Measurements from ENCODE around the gene GKN2.

The GKN2 gene, protein sequence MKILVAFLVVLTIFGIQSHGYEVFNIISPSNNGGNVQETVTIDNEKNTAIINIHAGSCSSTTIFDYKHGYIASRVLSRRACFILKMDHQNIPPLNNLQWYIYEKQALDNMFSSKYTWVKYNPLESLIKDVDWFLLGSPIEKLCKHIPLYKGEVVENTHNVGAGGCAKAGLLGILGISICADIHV

DNA sequence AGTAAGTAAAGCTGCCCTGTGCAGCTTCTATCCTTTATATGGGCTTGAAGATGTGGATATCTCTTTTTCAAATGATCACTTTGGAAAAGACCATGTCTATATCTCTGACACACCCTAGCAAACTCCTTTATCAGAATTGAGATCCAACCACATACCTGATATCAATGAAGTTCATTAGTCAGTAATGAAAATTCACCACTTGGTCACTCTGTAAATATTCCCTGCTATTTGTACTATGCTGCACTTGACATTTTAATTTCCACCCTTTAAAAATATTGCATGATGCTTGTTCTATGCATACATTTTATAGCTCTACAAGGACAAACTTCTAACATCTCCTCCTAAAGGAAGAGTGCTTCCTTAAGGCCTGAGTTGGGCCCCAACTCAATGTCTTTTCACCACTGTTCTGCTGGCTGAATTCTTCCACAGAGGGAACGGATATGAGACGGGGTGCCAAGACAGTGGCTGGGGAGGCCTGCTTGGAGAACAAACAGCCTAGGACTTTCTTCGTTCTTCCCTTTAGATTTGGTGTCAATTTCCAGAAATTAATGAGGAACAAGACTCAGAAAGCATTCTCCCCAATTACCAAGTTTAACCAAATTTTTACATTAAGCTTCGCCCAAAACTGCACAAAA is at the start of gene GKN2:
GKN2 (minus strand) TSS at position 7 of the 635 bp plus-strand sequence. CDS start 32 bp downstream, outside the sequence.
- no peak for DNase-seq (ENCODE audit: low spot score)

DNA sequence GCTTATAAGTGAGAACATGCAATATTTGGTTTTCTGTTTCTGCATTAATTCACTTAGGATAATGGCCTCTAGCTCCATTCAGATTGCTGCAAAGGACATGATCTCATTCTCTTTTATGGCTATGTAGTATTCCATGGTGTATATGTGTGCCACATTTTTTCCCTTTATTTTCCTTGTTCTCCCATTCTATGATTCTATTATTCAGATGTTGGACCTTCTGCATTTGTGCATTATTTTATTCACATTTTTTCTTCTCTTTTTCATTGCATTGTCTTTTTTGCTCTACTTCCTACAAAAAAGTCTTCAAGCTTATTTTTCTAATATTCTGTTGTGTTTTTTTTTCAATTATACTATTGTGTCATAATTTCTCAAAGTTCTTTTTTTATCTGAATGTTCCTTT is 49.2 kb upstream of the GKN2 start:
- DNase-seq (ENCODE audit: low spot score), result no peak

GRCh38 chr2:68997401-68997800 is 44.7 kb upstream of the GKN2 start:
- DNase-seq (ENCODE audit: low spot score), result no peak

DNA sequence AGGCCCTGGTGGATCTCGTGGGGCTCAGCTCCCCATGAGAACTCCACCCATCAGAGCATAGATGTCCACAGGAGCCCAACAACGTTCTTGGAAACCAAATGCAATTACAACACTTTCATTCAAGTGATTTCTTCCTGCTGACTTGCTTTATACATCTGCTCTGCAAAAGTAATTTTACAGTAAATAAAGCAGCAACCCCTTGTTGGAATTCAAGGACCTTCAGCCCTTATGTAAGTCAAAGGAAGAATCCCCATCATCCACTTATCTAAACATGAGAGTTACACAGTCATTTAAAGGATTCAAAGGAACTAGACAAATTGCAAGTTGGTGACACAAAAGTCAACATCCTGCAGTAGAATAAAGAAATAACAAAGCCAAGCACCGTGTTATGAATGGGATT is 43.2 kb upstream of the GKN2 start:
- no peak for DNase-seq (ENCODE audit: low spot score)

GRCh38 chr2:68994864-68995263 is 42.2 kb upstream of the GKN2 start:
- no peak for DNase-seq (ENCODE audit: low spot score)

GRCh38 chr2:68993660-68994059 is 41.0 kb upstream of the GKN2 start:
- DNase-seq (ENCODE audit: low spot score), result no peak

DNA sequence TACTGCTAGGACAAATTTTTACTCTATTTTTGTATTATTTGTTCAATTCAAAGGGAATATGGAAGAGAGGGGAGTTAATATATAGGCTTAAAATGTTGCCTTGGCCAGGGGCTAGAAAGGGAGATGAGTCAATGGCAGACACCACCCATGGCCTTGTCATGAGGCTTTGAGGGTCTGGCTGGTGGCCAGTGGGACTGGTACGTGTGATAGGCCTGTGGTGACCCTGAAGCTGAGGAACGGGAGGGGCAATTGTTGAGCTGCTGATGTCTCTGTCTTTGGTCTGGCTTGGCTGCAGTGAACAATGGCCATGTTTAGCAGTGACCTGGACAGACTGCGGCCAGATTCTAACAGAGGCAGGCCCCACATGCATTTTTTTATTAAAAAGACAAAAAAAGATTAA is 40.2 kb upstream of the GKN2 start:
- DNase-seq (ENCODE audit: low spot score), result no peak

DNA sequence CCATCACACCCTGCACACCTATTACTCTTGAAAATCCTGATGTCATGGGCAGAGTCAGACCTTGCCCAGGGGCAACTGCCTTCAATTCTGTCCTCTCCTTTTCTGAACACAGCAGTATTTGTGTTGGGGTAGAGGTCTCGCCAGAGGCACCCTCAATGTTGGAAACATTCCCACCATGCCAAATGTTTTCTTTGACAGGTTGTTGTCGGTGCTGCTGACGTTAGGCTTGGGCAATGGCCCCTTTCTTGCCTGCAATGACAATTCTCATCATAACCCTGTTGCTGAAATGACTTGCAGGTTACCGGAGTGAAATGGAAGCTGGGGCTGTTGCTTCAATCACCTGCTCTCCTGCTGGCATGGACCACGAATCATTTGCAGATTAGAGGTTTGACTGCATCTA is 39.6 kb upstream of the GKN2 start:
- DNase-seq (ENCODE audit: low spot score), result no peak

- no peak for DNase-seq (ENCODE audit: low spot score)
These were observed 36.3 kb upstream of the GKN2 start for GRCh38 chr2:68989035-68989434.

DNA sequence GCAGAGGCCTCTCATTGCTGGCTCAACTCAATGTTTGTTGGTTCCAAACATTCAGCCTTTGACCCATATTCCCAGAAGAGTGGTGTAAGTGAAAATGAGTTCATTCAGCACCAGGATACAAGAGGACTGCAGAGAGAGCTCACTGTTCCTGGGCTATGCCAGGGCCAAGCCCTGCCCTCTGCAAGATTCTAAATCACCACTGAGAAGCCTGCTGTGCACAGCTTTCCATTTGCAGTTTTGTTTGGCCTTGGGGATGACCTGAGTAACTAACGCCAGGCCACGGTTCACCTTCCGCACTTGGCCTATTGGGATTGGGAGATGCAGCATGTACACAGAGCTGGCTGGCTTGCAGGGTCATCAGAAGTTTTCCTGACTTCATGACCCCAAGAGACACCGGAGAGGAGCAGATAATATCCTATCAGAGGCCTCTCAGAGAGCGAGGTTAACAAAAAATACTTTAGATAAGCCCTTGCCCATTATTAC is 34.4 kb upstream of the GKN2 start:
- DNase-seq (ENCODE audit: low spot score), result no peak

GRCh38 chr2:68980956-68981355 is 28.3 kb upstream of the GKN2 start:
- no peak for DNase-seq (ENCODE audit: low spot score)

- DNase-seq (ENCODE audit: low spot score), result no peak
These were observed 25.4 kb upstream of the GKN2 start for GRCh38 chr2:68978098-68978497.

- no peak for DNase-seq (ENCODE audit: low spot score)
These were observed 24.8 kb upstream of the GKN2 start for GRCh38 chr2:68977453-68977852.

DNA sequence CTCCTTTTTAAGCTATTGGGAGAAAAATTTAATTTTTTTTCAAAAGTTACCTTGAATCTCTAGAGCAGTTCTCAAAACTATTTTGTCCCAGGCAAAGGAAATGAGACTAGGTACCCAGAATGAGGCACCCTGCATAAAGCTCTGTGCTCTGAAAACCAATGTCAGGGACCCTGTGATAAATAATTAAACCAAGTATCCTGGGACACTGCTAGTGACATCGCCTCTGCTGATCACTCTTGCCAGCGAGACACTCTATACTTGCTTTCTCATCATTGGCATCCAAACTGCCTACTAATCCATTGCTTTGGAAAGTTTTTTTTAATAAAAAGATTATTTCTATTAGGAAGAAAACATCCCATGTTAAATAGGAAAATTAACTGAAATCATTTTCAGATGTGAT is 23.2 kb upstream of the GKN2 start:
- DNase-seq (ENCODE audit: low spot score), result no peak

- DNase-seq (ENCODE audit: low spot score), result no peak
These were observed 22.4 kb upstream of the GKN2 start for GRCh38 chr2:68974946-68975665.

DNA sequence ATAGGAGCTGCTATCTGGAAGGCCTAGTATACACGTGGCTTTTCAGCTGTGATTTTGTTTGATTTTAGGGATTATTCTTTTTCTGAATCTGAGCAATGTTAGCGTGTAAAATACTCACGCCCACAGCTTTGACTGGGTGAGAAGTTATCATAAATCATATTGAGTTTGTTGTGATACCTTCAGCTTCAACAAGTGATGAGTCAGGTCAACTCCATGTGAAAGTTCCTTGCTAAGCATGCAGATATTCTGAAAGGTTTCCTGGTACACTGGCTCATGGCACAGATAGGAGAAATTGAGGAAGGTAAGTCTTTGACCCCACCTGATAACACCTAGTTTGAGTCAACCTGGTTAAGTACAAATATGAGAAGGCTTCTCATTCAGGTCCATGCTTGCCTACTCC is 21.6 kb upstream of the GKN2 start, which contains the start of gene GKN1:
GKN1 (plus strand) TSS at position 386 of the 400 bp plus-strand sequence. CDS start 42 bp downstream, outside the sequence.
- no peak for DNase-seq (ENCODE audit: low spot score)

DNA sequence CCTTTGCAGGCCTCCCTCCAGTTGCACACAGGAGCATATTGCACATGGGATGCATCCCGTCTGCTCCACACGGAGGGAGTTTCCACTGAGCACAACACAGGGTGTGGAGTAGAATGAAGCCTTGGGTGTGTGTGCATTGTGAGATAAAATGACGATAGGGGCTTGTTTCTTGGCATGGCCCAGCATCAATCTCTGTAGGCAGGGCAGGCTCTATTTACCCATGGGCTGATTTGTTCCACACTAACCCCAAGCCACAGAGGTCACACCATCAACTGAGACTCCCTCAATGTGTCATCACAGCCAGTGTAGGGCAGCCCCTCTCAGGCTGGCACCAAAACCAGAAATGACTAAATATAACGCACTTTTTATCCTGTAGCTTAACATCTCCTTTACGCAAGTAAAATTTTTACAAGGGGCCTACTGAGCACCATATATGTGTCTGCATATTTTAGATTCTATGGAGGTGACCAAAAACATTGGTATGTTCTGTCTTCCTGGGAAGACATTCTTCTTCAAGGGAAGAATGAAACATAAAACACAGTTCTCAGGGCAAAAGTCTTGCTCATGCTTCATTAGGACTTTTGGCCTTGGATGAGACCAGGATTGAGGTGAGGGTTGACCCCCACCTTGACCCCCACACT is 19.0 kb upstream of the GKN2 start:
- no peak for DNase-seq (ENCODE audit: low spot score)

GRCh38 chr2:68970566-68971265 is 18.0 kb upstream of the GKN2 start:
- no peak for DNase-seq (ENCODE audit: low spot score)

DNA sequence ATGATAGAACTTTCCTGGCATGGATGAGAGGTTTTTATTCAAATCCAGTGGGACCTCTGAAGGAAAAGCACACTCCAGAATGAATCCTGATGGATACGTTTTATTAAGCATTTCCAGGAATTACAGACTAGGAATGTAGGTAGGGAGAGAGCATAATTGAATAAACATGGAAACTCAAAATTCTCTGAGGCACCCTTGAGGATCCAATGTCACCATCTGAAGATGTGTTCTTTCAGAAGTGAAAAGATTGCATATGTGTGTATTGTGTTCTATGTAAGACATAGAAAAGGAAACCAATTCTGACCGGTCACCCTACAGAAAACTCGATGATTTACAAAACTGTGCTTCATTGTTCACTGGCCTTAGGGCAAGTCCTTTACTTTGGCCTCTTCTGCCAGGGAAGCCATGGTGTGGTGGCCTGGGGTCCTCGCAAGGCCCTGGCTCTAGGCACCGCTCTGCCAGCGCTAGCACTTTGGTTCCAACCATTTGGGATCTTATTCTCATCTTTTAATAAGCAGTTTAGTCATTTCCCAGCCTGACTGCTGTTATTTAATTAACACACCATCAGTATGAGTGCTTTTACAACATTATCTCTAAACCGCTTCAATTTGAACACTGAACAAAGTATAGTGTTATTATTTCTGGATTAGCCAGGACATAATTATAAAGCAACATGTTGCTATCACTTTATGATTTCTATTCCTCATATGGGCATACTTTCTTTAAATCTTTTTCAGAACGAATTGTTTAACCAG is 17.2 kb upstream of the GKN2 start:
- no peak for DNase-seq (ENCODE audit: low spot score)

- DNase-seq (ENCODE audit: low spot score), result no peak
These were observed 15.5 kb upstream of the GKN2 start for GRCh38 chr2:68968221-68968620.

- DNase-seq (ENCODE audit: low spot score), result no peak
These were observed 11.6 kb upstream of the GKN2 start for GRCh38 chr2:68964282-68964681.
